GM12874 (cell line): ENCODE results near the gene CPLX3.

Experiments
- CTCF ChIP-seq: IDR thresholded peaks from 2 replicates; pipeline ENCODE4 v1.5.1; 2011; ENCODE audit warnings: low read depth, mild to moderate bottlenecking, control low read depth, low read length, moderate library complexity; ENCODE audit not compliant: insufficient read depth

CPLX3 gene

GRCh38 chr15:74832826-74833225, 6.4 kb downstream of the CPLX3 start:
- TF ChIP-seq CTCF: no peak

GRCh38 chr15:74833376-74834107, 7.1 kb downstream of the CPLX3 start:
- TF ChIP-seq CTCF: no peak

GRCh38 chr15:74835312-74835823, 8.9 kb downstream of the CPLX3 start:
- peak; percentile 85 for TF ChIP-seq CTCF

GRCh38 chr15:74836846-74837245, 10.4 kb downstream of the CPLX3 start:
- TF ChIP-seq CTCF: no peak

GRCh38 chr15:74837482-74838136, 11.2 kb downstream of the CPLX3 start:
- no peak for TF ChIP-seq CTCF

- no peak for TF ChIP-seq CTCF
Observed at GRCh38 chr15:74838137-74838516, 11.7 kb downstream of the CPLX3 start.

- no peak for TF ChIP-seq CTCF
Observed at GRCh38 chr15:74838746-74839525, 12.5 kb downstream of the CPLX3 start.
